ENCODE measurements around the gene CCL17. TPM values are rescaled to one million over a fixed set of nuclear protein-coding genes. Genes with fewer than 3 reads are reported as not detected.

Gene CCL17
- total RNA-seq = not detected in 2 replicates

DNA sequence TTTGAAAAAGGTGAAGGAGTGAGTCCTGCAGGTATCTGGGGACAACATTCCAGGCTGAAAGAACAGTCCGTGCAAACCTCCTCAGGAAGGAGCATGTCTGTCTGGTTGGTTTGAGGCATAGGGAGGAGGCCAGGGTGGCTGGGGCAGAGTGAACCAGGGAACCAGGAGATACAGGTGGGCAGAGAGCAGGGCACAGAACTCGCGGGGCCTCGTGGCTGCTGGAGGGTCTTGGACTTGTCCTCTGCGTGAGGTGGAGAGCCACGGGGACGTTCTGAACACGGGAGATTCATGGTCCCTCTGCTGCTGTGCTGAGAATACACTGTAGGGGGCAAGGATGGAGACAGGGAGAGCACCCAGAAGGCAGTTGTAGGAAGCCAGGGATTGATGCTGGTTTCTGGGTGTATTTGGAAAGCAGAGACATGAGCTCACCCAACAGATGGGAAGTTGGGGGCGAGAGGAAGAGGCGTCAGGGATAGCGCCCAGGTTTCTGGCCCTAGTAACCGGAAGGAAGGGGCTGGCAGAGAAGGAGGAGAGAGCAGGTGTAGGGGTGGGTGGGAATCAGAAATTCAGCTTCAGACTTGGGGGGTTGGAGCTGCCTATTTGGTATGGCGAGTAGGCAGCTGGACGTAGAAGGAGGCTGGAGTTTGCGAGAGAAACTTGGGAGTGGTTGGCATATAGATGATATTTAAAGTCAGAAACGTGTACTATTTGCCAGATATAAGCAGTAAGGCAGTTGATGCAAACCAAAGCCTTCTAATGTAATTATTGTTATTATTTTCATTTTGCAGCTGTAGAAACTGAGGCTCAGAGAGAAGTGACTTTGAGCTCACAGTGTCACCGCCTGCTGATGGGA is at the start of gene CCL17:
Gene CCL17, plus strand, starts transcription at position 803 of the 853 bp plus-strand sequence. CDS start 9,166 bp downstream, outside the sequence.

DNA sequence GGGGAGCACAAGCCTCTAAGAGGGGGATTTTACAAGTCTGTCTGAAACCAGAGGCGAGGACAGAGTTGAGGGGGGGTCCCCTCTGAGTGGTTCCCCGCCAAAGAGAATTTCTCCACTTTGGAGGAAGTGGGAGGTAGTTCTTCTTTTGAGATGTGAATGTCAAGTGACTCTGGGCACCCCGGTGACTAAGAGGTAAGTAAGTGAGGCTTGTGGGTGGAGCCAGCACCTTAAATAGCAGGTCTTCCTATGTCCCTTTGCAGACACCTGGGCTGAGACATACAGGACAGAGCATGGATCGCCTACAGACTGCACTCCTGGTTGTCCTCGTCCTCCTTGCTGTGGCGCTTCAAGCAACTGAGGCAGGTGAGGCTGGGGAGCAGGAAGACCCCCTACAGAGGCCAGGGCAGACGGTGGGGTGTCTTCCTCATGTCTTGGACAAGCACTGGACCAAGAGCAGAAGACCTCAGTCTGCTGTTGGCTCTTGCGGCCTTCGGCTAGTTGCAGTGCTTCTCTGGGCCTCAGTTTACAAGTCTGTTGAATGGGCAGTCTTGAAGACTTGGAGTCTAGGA is 46.0 kb upstream of the CCL17 start, which contains the start of gene CCL22:
Gene CCL22, plus strand, starts transcription at position 257 of the 569 bp plus-strand sequence. Its CDS starts 34 bp downstream, at position 291.

DNA sequence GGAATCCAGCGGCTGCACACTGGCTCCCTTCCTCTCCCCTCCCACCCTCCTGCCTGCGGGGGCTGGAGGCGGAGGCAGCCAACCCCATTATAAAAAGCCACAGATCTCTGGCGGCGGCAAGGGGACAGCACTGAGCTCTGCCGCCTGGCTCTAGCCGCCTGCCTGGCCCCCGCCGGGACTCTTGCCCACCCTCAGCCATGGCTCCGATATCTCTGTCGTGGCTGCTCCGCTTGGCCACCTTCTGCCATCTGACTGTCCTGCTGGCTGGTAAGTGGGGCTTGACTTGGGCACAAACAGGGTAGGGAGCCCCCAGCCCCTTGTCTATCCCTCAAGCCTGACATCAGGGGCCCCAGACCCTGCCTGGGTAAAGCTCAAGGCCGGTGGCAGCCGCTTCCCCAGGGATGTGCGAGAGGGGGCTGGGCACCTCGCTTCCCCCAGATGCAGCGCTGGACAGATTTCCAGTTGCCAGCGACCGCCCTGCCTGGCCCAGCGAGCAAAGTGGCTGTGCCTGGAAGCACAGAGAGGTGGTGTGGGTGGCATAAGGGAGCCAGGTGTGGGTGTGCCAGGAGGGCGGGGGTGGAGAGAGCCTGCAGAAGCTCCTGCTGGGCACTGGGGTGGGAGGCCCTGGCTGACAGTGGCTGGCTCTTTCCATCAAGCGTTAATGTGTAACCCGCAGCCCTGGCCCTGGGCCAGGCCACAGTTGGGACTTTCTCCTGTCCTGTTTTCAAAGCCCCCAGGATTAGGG is 32.0 kb upstream of the CCL17 start, which contains the start of gene CX3CL1:
Gene CX3CL1, plus strand, starts transcription at position 119 of the 745 bp plus-strand sequence. Its CDS starts 79 bp downstream, at position 198.

DNA sequence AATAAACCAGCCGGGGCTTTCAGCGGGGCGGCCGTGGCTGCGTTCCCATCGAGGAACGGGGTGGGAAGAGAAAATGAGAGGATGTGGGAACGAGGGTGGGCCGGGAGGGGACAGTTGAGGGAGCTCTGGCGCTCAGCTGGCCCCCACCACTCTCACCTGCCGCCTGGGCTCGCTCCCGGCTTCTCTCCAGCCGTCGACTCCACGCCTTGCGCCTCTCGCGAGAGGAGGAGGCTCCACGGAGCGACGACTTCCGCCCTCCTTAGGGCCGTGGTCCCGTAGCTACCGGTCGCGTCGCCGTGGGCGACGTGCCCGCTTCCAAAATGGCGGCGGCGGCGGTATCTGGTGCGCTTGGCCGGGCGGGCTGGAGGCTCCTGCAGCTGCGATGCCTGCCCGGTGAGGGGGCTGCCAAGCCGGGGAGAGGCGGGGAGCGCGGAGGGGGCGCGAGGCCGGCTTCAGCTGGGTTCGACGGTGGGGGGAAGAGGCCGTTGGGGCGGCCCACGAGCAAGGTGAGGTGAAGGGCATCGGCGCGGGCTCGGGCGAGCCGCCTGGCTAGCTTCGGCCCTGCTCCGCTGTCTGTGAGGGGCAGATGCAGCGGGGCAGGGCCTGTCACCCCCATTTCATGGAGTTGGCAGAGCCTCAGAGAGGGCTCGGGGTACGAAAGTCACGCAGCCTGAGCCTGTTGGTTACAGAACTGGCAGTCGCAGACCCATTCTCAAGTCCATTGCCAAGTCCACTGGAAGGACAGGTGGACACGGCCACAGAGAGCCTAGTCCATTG is 42.8 kb downstream of the CCL17 start, which contains the start of the genes CIAPIN1 and COQ9:
Gene CIAPIN1, minus strand, starts transcription at position 200 of the 777 bp plus-strand sequence. CDS start 6,457 bp downstream, outside the sequence.
Gene COQ9, plus strand, starts transcription at position 294 of the 777 bp plus-strand sequence. Its CDS starts 27 bp downstream, at position 321.

DNA sequence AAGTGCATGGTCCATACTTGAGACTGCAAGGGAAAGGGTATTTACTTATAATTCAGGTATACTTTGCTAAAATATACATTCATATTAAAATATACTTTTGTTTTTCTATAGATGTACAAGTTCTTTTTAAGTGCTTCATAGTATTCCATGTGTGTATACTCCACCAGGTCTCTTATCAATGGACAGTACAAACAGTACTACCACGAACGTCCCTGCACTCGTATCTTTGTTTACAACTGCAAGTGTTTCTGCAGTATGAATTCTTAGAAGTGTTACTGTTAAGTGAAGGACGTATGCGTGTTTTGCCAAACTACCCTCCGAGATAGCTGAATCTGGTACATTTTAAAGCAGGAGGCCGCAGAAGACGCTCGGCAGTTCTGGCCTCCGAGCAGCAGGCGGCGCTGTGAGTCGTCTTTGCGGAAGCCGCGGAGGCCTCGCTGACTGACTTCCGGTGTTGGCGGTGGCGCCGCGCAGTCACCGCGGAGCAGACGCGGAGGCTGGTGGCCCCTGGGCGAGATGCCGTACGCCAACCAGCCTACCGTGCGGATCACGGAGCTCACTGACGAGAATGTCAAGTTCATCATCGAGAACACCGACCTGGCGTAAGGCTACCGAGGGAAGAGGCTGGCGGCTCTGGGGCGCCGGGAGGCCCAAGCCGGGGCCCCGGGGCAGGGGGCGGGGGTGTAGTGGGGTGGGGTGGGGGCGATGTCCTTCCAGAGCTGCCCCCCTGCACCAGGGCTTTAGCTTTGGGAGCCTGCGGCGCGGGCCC is 57.8 kb downstream of the CCL17 start, which contains the start of gene POLR2C:
Gene POLR2C, plus strand, starts transcription at position 471 of the 769 bp plus-strand sequence. Its CDS starts 46 bp downstream, at position 517.

Other genes starting within 250 kb of the CCL17 start
- 54.6 and 57.5 TPM in 2 replicates for gene PSME3IP1, start 218.7 kb upstream of the CCL17 start, total RNA-seq
- gene RSPRY1, start 218.4 kb upstream of the CCL17 start, total RNA-seq = 34.7 and 39.4 TPM in 2 replicates
- 56.3 and 58.3 TPM in 2 replicates for gene ARL2BP, start 159.5 kb upstream of the CCL17 start, total RNA-seq
- not detected in 2 replicates for gene PLLP, start 120.1 kb upstream of the CCL17 start, total RNA-seq
- not detected in 2 replicates for gene CCL22, start 46.0 kb upstream of the CCL17 start, total RNA-seq
- 0.09 TPM in 1 of 2 replicates, not detected in the other for gene CX3CL1, start 32.3 kb upstream of the CCL17 start, total RNA-seq
- gene CIAPIN1, start 42.6 kb downstream of the CCL17 start, total RNA-seq = 33.8 and 45.7 TPM in 2 replicates
- 40.5 and 43.6 TPM in 2 replicates for gene COQ9, start 42.7 kb downstream of the CCL17 start, total RNA-seq
- 110 and 116 TPM in 2 replicates for gene POLR2C, start 57.9 kb downstream of the CCL17 start, total RNA-seq
- gene DOK4, start 81.7 kb downstream of the CCL17 start, total RNA-seq = 28.2 and 36.4 TPM in 2 replicates
- 16.8 and 19.3 TPM in 2 replicates for gene CCDC102A, start 131.8 kb downstream of the CCL17 start, total RNA-seq
- not detected in 2 replicates for gene ADGRG5, start 137.9 kb downstream of the CCL17 start, total RNA-seq
- gene ADGRG1, start 223.9 kb downstream of the CCL17 start, total RNA-seq = 0.43 and 1.8 TPM in 2 replicates